ENCODE results near the gene L1CAM.

The L1CAM gene

GRCh38 chrX:153885968-153886903 lies at the start of gene L1CAM:
TSS of gene L1CAM (minus strand) at chrX:153886173. CDS start at chrX:153875836, 10,337 bp downstream.
- DNase-seq (no peak), ATAC-seq (ENCODE audit: insufficient read depth, low read depth) (no peak)
- Histone ChIP-seq H3K27ac (ENCODE audit: low read length) (no peak within 1 kb of the TSS), H2AFZ (ENCODE audit: low read depth, low read length) (no peak within 1 kb of the TSS), H3K9me3 (ENCODE audit: insufficient read depth, low read length, severe bottlenecking) (no peaks in the 10 kb centered on the region), H3K4me2 (ENCODE audit: insufficient read depth, low read length) (no peak within 1 kb of the TSS), H3K4me3 (ENCODE audit: low read depth in 1 of 2, low read length in 2 of 2) (no peak within 1 kb of the TSS), H3K36me3 (ENCODE audit: insufficient read depth, low read length) (no peaks in the 10 kb centered on the region), H3K79me2 (ENCODE audit: insufficient read depth, low read length) (no peaks in the 10 kb centered on the region), H3K4me1 (ENCODE audit: insufficient read depth, low read length) (no peaks in the 10 kb centered on the region), H3K9ac (ENCODE audit: low read depth, low read length) (no peak within 1 kb of the TSS), H4K20me1 (ENCODE audit: insufficient read depth, low read length) (no peaks in the 10 kb centered on the region), H3K27me3 (ENCODE audit: insufficient read depth, low read length, poor library complexity) (no peaks in the 10 kb centered on the region)
- TF ChIP-seq EZH2 (IDR thresholded peaks at IDR 0.05; ENCODE audit: borderline replicate concordance, low read depth, low read length, severe bottlenecking) (no peak), CTCF (IDR thresholded peaks at IDR 0.05; ENCODE audit: borderline replicate concordance, extremely low read depth, low read length, poor library complexity, severe bottlenecking) (no peak)

- TF ChIP-seq EZH2 (IDR thresholded peaks at IDR 0.05; ENCODE audit: borderline replicate concordance, low read depth, low read length, severe bottlenecking) (no peak), CTCF (IDR thresholded peaks at IDR 0.05; ENCODE audit: borderline replicate concordance, extremely low read depth, low read length, poor library complexity, severe bottlenecking) (no peak)
- Histone ChIP-seq H3K79me2 (ENCODE audit: insufficient read depth, low read length) (peaks cover 34% of the 10 kb centered on the region), H3K4me2 (ENCODE audit: insufficient read depth, low read length) (peak overlapping the region; percentile 63), H3K4me1 (ENCODE audit: insufficient read depth, low read length) (peaks cover 47% of the 10 kb centered on the region), H2AFZ (ENCODE audit: low read depth, low read length) (peak overlapping the region; percentile 2; the same call in 1 of the 2 replicates), H3K4me3 (ENCODE audit: low read depth in 1 of 2, low read length in 2 of 2) (peak overlapping the region; percentile 11 to 68; a peak in 3 of 4 replicates), H4K20me1 (ENCODE audit: insufficient read depth, low read length) (no peaks in the 10 kb centered on the region), H3K36me3 (ENCODE audit: insufficient read depth, low read length) (peaks cover 29% of the 10 kb centered on the region), H3K27me3 (ENCODE audit: insufficient read depth, low read length, poor library complexity) (no peaks in the 10 kb centered on the region), H3K9me3 (ENCODE audit: insufficient read depth, low read length, severe bottlenecking) (no peaks in the 10 kb centered on the region), H3K27ac (ENCODE audit: low read length) (peak overlapping the region; percentile 73), H3K9ac (ENCODE audit: low read depth, low read length) (peak overlapping the region; percentile 58)
- DNase-seq, result no peak
- peak; percentile 15; the same call in 2 of the 3 replicates for ATAC-seq (ENCODE audit: insufficient read depth, low read depth)
These were observed 49.4 kb upstream of the L1CAM start for GRCh38 chrX:153935326-153935851.

DNA sequence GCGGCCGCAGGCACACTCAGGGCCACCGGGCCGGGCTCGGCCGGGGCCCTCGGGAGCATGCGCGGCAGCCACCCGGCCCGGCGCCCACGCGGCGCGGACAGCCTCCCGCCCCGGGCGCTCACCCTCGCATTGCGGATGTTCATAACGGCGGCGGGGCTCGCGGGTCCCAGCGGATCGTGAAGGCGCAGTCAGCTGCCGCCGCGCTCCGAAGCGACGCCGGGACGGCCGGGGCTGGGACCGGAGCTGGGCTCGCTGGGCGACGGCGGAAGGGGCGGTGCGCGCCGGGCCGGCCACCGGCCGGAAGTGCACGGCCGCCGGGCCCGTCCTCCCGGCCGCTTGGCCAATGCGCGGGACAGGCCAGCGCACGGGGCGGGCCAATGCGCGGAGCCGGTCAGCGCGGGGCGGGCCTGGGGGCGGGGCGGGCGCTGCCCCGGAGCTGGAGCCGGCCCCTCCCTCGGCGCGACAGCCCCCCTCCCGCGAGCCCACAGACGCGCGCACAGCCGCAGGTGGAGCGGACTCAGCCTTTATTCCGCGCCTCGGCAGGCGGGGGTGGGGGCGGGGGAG lies 48.9 kb upstream of the L1CAM start, which contains the start of gene NAA10:
TSS of gene NAA10 (minus strand) at position 276 of the 564 bp plus-strand sequence. CDS start at position 143, 133 bp downstream.
- Histone ChIP-seq H4K20me1 (ENCODE audit: insufficient read depth, low read length) (no peaks in the 10 kb centered on the region), H2AFZ (ENCODE audit: low read depth, low read length) (peak within 1 kb of the TSS; percentile 49), H3K4me1 (ENCODE audit: insufficient read depth, low read length) (peaks cover 52% of the 10 kb centered on the region), H3K9me3 (ENCODE audit: insufficient read depth, low read length, severe bottlenecking) (no peaks in the 10 kb centered on the region), H3K36me3 (ENCODE audit: insufficient read depth, low read length) (peaks cover 34% of the 10 kb centered on the region), H3K27ac (ENCODE audit: low read length) (peak within 1 kb of the TSS; percentile 77), H3K79me2 (ENCODE audit: insufficient read depth, low read length) (peaks cover 37% of the 10 kb centered on the region), H3K9ac (ENCODE audit: low read depth, low read length) (peak within 1 kb of the TSS; percentile 73), H3K27me3 (ENCODE audit: insufficient read depth, low read length, poor library complexity) (no peaks in the 10 kb centered on the region), H3K4me3 (ENCODE audit: low read depth in 1 of 2, low read length in 2 of 2) (peak within 1 kb of the TSS; percentile 37 to 68; a peak in 3 of 4 replicates), H3K4me2 (ENCODE audit: insufficient read depth, low read length) (peak within 1 kb of the TSS; percentile 63)
- ATAC-seq (ENCODE audit: insufficient read depth, low read depth), result peak; percentile 73
- no peak for TF ChIP-seq CTCF (IDR thresholded peaks at IDR 0.05; ENCODE audit: borderline replicate concordance, extremely low read depth, low read length, poor library complexity, severe bottlenecking)
- no peak for TF ChIP-seq EZH2 (IDR thresholded peaks at IDR 0.05; ENCODE audit: borderline replicate concordance, low read depth, low read length, severe bottlenecking)
- peak; percentile 76 for DNase-seq
